Thoracic aorta (tissue), 2 donors: ENCODE data around the gene HAPLN3. TPM values are rescaled to one million over a fixed set of nuclear protein-coding genes. Genes with fewer than 3 reads are reported as not detected.

ENCODE experiments used
- ATAC-seq: fragments of 150-250 bp; one replicate; pipeline ENCODE4 v1.8.0; 2017; ENCODE audit warnings: low read depth; ENCODE audit not compliant: insufficient number of reproducible peaks, low FRiP score
- DNase-seq: peaks from one replicate; pipeline ENCODE4 v3.0.0-alpha.2; 2020; ENCODE audit warnings: low spot score
- H3K27ac ChIP-seq, 2 donors: fragments of 200-600 bp; sonication (generic); 1 replicate in 1 of 2; 2 replicates in 1 of 2; pipeline ENCODE4 v1.5.1; 2016; ENCODE audit warnings: mild to moderate bottlenecking in 2 of 2, moderate library complexity in 2 of 2
- H3K27me3 ChIP-seq: fragments of 200-600 bp; sonication (generic); replicated peaks from 2 replicates; pipeline ENCODE4 v1.6.0; 2016; ENCODE audit warnings: mild to moderate bottlenecking; ENCODE audit not compliant: insufficient read depth
- H3K36me3 ChIP-seq: fragments of 200-600 bp; sonication (generic); one replicate; pipeline ENCODE4 v1.5.1; 2016
- H3K4me1 ChIP-seq, 2 donors: fragments of 200-600 bp; sonication (generic); 1 replicate in 1 of 2; 2 replicates in 1 of 2; pipeline versions ENCODE4 v1.5.1 to v1.6.0; 2016; ENCODE audit warnings: low read depth in 2 of 2, mild to moderate bottlenecking in 1 of 2; ENCODE audit not compliant: control insufficient read depth in 1 of 2
- H3K4me3 ChIP-seq: fragments of 200-600 bp; sonication (generic); 2 replicates; pipeline ENCODE4 v1.5.1; 2016; ENCODE audit warnings: mild to moderate bottlenecking
- H3K9me3 ChIP-seq: fragments of 200-600 bp; sonication (generic); 2 replicates; pipeline ENCODE4 v1.5.1; 2016
- total RNA-seq, 2 donors: library from RNA; depleted of rRNA; stranded (reverse); fragments of >200 nt; gene quantifications; one replicate each; pipeline versions ENCODE4 v1.1.0 to v1.2.3, GENCODE V29; 2016
- TF ChIP-seq, protein P1 (sequence below): fragments of 200-600 bp; sonication (generic); IDR thresholded peaks from one replicate; pipeline ENCODE4 v1.5.1; 2019; ENCODE audit warnings: antibody characterized with exemption

Gene HAPLN3
- total RNA-seq, 2 donors from 2014 or later, result 111 to 173 TPM

DNA sequence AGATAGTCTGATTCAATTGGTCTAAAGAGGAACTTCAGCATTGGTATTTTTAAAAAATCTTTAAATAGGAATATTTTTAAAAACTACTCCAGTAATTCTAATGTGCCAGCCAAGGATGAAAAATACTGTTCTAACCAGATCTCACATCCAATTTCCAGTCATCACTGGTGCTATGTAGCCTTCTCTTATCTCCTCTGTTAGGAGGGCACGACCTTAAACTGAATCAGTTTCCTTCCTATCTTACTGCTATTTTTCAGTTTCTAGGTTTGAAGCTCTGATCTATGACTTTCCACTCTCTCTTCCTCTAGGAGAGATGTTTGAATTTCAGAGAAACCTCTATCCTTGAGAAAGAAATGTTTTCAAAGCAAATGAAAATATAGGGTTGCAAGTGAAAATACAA is 31.9 kb downstream of the HAPLN3 start:
- no peak overlapping the region for H3K4me3 ChIP-seq
- ATAC-seq (no peak), DNase-seq (no peak)
- no peaks in the 10 kb centered on the region for H3K9me3 ChIP-seq
- H3K27me3 ChIP-seq, result no peaks in the 10 kb centered on the region
- TF ChIP-seq, protein P1, sequence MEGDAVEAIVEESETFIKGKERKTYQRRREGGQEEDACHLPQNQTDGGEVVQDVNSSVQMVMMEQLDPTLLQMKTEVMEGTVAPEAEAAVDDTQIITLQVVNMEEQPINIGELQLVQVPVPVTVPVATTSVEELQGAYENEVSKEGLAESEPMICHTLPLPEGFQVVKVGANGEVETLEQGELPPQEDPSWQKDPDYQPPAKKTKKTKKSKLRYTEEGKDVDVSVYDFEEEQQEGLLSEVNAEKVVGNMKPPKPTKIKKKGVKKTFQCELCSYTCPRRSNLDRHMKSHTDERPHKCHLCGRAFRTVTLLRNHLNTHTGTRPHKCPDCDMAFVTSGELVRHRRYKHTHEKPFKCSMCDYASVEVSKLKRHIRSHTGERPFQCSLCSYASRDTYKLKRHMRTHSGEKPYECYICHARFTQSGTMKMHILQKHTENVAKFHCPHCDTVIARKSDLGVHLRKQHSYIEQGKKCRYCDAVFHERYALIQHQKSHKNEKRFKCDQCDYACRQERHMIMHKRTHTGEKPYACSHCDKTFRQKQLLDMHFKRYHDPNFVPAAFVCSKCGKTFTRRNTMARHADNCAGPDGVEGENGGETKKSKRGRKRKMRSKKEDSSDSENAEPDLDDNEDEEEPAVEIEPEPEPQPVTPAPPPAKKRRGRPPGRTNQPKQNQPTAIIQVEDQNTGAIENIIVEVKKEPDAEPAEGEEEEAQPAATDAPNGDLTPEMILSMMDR, result no peak
- no peaks in the 10 kb centered on the region for H3K4me1 ChIP-seq
- no peak overlapping the region for H3K27ac ChIP-seq
- H3K36me3 ChIP-seq, result peaks cover 3% of the 10 kb centered on the region

DNA sequence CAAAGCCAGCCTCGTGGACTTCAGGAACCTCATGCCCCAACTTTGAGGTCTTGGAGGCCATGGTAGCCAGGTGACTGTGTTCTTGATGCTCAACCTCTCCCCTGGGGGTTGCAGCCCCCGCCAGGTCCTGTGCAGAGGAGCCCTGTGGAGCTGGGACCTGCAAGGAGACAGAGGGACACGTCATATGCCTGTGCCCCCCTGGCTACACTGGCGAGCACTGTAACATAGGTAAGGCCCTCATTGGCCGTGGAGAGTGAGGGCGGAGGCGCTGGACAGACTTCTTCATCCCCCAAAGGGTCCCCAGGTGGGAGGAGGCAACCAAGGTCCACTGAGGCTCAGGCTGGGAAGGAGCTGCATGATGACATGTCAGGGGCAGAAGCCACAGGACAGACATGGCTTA is 35.1 kb downstream of the HAPLN3 start:
- Histone ChIP-seq H3K36me3 (peaks cover 7% of the 10 kb centered on the region), H3K9me3 (no peaks in the 10 kb centered on the region), H3K27ac (no peak overlapping the region), H3K4me1 (no peaks in the 10 kb centered on the region), H3K27me3 (no peaks in the 10 kb centered on the region), H3K4me3 (no peak overlapping the region)
- TF ChIP-seq, protein P1, result no peak
- ATAC-seq, result no peak
- no peak for DNase-seq

DNA sequence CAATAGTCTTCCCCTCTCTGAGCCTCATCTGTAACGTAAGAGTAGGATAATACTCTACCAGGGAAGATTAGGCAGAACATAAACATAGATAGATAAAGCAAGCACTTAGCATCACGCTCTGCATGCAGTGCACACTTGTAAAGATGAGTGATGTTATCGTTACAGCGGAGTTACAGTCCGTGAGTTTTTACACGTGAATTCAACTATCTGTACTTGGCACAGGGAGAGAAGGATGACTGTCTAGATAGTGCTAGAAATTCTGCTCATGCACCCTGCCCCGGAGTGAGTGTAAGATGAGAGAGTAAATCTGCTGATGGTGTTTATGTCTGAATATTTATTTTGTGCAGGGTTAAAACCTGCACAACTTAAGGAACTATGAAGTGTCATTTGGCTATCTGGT is 35.8 kb downstream of the HAPLN3 start:
- TF ChIP-seq, protein P1, result no peak
- no peak overlapping the region for H3K27ac ChIP-seq
- no peaks in the 10 kb centered on the region for H3K27me3 ChIP-seq
- H3K36me3 ChIP-seq, result peaks cover 12% of the 10 kb centered on the region
- no peaks in the 10 kb centered on the region for H3K9me3 ChIP-seq
- no peak overlapping the region for H3K4me3 ChIP-seq
- DNase-seq (no peak), ATAC-seq (no peak)
- H3K4me1 ChIP-seq, result no peaks in the 10 kb centered on the region

DNA sequence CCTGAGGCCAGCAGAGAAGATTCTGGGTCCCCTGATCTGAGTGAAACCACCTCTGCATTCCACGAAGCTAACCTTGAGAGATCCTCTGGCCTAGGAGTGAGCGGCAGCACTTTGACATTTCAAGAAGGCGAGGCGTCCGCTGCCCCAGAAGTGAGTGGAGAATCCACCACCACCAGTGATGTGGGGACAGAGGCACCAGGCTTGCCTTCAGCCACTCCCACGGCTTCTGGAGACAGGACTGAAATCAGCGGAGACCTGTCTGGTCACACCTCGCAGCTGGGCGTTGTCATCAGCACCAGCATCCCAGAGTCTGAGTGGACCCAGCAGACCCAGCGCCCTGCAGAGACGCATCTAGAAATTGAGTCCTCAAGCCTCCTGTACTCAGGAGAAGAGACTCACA is 36.4 kb downstream of the HAPLN3 start:
- H3K27me3 ChIP-seq, result no peaks in the 10 kb centered on the region
- H3K36me3 ChIP-seq, result peaks cover 12% of the 10 kb centered on the region
- no peak overlapping the region for H3K4me3 ChIP-seq
- TF ChIP-seq, protein P1, result no peak
- H3K9me3 ChIP-seq, result no peaks in the 10 kb centered on the region
- H3K27ac ChIP-seq, result no peak overlapping the region
- H3K4me1 ChIP-seq, result no peaks in the 10 kb centered on the region
- DNase-seq (no peak), ATAC-seq (no peak)

DNA sequence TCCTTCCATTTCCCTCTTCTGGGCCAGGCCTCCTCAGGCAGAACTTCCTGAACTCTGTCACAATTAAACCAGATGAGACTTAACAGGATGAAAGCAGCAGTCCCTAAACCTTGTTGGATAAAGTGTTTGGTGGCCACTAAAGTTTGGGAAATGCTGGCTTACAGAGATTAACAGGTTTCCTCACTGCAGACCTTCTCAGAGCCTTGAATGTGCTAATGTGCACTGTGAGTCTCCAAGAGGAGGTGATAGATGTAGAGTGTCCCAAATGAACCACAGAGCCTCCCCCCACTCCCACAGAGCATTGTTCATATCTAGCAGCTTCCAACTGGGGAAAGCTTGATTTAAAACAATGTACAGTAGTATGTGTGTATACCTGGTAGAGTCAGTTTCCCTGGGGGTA is 42.9 kb downstream of the HAPLN3 start:
- Histone ChIP-seq H3K9me3 (no peaks in the 10 kb centered on the region), H3K27me3 (no peaks in the 10 kb centered on the region), H3K36me3 (peaks cover 6% of the 10 kb centered on the region), H3K27ac (no peak overlapping the region), H3K4me3 (no peak overlapping the region), H3K4me1 (no peaks in the 10 kb centered on the region)
- ATAC-seq (no peak), DNase-seq (no peak)
- TF ChIP-seq, protein P1, result no peak
